GM19467 (cell line): ENCODE measurements around the gene GSG1L.

ENCODE experiments used
- ATAC-seq: cut with Tn5 transposase; IDR thresholded peaks from one replicate; pipeline ENCODE4 v1.9.1; 2021; ENCODE audit warnings: mild to moderate bottlenecking, moderate library complexity; ENCODE audit not compliant: unreplicated experiment

Gene GSG1L

GRCh38 chr16:28029387-28030002, 34.0 kb downstream of the GSG1L start:
- no peak for ATAC-seq

DNA sequence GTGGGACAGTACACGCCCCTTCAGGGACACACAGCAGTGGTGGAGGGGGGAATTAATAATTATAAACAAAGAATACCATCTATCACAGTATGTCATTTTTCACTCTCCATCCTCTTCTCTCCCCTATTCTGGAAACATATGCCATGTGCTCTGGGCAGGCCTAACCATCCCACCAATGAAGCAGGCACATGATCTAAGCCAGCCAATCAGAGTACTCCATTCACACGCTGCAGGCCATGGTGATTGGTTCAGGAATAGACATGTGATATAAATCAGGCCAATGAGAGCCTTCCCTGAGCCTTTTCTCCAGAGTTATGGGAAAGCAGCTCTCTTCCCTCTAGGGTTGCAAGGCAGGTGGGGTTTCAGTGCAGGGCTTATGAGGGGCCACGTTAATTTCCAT, 36.5 kb downstream of the GSG1L start:
- no peak for ATAC-seq

DNA sequence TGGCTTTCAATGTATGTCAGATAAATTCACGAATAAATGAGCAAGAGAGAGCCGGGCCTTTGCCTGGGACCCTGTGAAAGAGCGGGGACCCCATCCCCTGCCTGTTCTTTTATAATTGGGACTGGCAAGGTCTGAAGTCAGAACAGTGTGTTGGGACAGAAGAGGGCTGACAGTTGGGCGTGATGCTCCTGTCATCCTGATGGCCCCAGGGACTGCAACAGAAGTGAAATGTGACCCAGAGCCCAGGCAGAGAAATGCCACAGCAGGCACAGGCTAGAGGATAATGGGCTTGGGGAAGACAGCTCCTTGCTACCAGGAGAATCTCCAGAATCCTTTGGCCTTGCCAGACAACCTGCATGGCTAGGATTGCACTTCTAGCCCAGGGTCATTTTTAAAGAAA, 37.9 kb downstream of the GSG1L start:
- no peak for ATAC-seq

DNA sequence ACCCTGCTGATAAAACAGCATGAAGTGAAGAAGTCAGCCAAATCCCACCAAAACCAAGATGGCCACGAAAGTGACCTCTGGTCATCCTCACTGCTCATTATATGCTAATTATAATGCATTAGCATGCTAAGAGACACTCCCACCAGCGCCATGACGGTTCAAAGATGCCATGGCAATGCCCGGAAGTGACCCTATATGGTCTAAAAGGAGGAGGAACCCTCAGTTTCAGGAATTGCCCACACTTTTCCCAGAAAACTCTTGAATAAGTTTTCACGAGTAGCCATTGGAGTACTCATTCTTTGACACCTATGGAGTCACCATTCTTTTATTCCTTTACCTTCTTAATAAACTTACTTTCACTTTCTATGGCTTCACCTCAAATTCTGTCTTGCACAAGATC, 44.3 kb downstream of the GSG1L start:
- ATAC-seq = no peak

DNA sequence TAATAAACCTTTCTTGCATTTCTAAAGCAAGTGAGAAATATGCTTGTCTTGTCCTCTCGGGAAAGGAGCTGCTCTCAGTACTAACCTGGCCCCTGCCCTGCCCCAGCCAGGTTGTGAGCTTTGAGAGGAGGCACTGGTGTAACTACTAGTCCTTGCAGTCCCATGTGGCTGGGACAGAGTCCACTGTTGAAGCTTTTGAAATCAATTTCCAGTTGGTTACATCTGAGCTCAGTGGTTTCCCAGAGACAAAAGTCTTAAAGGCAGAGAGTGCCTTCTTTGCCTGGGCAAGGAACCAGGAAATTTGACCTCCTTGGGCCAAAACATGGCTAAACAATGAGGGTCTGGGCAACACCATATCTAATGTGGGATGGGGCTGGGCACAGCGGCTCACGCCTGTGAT, 48.7 kb downstream of the GSG1L start:
- ATAC-seq = no peak

DNA sequence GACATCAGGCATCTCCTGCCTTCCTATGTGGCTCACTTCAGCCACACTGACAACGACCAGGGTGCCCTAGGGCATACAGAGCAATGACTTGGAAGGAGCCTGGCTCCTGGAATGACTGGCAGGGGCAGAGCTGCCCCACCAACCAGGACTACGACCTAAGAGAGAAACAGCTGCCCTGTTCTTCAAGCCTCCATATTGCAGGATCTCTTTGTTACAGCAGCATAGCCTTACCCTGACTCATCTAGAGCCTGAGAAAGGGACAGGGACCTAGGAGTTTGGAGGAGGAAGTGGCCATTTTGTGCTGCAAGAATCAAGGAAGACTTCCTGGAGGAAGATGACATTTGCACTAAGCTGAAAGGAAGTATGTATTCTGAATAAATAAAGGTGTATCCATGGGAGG, 49.6 kb downstream of the GSG1L start:
- ATAC-seq = no peak

DNA sequence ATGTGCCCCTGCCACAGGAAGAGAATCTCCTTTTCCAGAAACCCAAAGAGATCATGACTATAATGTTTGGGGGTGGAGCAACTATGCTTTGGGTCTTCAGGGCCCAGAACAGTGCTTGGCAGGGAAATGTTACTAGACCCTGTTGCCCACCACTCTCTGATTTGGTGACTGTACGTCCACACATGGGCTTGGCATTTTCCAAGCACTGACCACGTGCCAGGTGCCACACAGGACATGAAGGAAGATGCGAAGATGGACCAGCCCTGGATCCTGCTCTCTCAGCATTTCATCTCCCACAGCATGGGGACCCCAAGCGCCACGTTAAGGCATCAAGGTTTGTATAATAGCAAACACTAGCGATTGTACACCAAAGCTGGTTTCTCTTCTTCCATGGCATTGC, 50.1 kb downstream of the GSG1L start:
- no peak for ATAC-seq

- no peak for ATAC-seq
Measured at GRCh38 chr16:28011971-28012445, 51.5 kb downstream of the GSG1L start.

DNA sequence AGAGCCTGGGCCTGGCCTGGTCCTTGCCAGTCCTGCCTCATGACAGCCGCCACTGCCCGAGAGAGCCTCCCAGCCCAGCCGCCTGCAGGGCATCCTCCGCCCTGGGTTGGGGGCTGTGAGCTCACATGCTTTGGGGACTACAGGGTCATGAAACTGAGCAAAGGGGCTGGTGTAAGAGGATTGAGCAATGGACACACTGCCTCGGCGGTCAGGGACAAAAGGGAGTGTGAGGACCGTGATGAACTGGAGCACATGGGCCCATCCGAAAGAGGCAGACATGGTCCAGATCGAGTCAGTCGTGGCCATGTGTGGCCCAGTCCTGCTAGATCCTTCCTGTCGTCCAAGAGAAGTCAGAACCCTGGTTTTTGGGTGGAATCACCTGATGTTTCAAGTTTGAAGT, 52.3 kb downstream of the GSG1L start:
- no peak for ATAC-seq

GRCh38 chr16:28010671-28011070, 52.8 kb downstream of the GSG1L start:
- no peak for ATAC-seq

GRCh38 chr16:28009586-28010373, 53.7 kb downstream of the GSG1L start:
- ATAC-seq = no peak

- no peak for ATAC-seq
Measured at GRCh38 chr16:28003923-28004322, 59.6 kb downstream of the GSG1L start.

- no peak for ATAC-seq
Measured at GRCh38 chr16:28003021-28003865, 60.3 kb downstream of the GSG1L start.

DNA sequence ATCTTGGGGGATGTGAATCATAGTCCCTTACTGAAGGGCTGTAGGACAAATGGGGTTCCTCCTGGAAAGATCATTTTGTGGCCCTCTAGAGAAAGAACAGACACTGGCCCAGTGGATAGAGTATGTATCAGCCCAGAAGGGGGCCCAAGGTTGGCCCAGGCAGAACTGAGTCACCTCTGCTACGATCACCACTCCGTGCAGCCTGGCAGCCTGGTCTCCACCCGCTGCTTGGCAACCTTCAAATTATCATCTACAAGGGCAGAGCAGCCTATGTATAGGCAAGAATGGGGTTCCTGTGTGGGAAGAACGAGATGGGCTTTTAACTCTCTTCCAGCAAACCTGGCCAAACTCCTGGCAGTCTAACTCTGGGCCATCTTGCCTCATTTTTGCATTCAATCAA, 61.9 kb downstream of the GSG1L start:
- no peak for ATAC-seq

DNA sequence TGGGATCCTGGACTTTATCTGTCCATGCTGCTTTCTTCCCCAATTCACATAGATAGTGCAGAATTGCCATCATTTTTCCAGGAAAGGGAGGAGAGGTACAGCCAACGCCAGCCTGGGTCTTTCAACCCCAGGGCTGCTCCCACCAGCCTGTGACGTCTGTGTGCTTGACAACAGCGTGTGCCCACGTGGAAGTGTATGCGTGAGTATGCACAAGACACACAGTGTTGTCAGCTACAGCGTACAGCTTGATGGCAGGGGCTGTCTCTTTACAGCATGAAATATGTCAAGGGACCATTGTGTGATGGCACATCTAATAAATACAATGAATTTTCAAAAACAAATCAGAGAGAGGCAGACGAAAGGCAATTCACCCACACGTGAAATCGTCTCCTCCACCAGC, 62.3 kb downstream of the GSG1L start:
- no peak for ATAC-seq

DNA sequence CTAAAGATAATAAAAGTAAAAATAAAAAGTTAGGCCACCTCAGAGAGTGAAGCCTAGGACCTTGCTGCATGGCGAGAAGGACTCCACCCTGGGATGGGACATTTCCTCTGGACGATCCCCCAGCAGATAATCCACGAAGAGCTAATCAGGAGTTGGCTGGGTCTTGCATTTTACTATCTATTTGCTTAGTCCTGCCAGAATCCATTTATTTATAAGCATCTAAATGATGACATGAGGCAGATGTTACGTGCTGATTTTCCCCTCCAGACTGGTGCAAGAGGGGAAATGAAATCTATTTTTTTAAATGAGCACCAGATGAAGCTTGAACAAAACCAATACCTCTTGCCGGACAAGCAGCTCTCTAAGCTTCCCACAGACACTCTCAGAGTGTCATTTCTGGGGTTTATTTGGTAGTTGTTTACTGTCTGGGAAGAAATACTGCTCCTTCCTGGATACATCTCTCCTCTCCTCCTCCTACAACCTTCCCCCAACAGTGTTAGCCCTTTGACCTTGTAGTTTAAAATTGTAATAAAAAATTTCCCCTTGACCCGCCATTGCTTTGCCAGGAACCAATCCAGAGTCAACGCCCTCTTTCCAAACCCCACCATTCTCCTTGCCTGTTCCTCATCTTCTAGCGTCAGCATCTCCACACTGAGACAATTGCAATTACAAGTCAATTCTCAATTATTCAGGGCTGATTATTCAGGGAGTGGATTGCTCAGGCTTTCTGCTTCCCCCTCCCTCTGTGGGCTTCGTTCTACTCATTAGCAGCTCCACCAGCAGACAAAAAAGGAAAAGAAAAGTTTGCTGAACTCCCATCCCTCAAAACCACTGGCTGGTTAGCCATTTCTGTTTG, 63.0 kb downstream of the GSG1L start:
- ATAC-seq = no peak

- no peak for ATAC-seq
Measured at GRCh38 chr16:27999687-28000086, 63.8 kb downstream of the GSG1L start.

- no peak for ATAC-seq
Measured at GRCh38 chr16:27995378-27995777, 68.1 kb downstream of the GSG1L start.

DNA sequence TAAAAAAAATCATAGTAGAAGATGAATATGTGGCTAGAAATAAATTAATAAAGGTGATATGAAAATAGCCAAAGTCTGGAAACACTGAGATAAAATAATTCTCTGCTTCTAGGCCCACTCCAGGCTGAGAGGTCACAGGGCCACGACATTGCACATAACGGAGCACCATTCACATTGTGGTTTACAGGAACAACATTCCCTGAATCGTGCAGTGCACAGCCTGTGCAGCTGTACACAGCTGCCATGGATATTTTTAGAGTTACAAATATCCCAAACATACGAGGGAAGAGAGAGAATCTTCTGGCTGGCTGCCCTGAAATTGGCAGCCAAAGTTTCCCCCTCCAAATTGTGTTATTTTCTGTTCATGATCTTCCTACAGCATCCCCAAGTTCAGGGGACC, 68.8 kb downstream of the GSG1L start:
- no peak for ATAC-seq

DNA sequence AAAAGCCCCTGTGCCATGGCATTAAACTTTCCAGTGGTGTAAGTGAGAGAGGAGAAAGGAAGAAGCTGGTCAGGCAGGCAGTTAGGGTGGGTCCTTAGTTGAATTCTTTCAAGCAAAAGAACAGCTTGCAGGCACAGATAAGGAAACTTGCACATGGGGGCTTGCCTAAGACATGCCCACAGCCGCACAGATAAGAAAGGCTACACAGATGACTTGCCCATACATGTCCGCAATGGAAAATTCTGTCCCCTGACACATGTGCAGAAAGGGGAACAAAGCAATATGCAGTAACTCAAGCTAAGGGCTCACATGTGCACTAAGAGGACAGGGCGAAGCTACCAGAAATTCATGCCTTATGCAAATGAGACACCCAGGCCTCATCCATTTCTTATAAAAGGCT, 69.9 kb downstream of the GSG1L start:
- ATAC-seq = no peak

- no peak for ATAC-seq
Measured at GRCh38 chr16:27991876-27992275, 71.6 kb downstream of the GSG1L start.
